ENCODE data around the gene NUCB1.
"Not testable (repeated sequence)": the region's sequence is repeated elsewhere in the genome, so short reads cannot be mapped to it uniquely, and the experiment has no call there.

Gene NUCB1

DNA sequence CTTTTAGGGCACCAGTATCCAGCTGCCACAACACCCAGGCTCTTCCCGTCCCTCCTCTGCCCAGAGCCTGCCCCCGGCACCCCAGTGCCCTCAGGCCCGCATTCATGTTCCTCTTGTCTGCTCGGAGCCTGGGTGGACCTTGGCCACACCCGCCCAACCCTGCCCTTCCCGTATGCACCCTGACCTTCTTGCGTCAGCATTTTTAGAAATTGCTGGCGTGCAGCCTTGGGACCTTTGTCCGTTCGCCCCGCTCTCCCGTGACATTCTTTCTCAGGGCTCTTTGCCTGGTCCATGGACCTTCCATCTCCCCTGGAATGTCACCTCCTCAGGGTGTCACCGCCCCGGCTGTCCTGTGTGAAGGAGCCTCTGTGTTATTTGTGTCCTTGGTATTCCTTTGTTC is 7.6 kb downstream of the NUCB1 start:
- DNase-seq: no peak

DNA sequence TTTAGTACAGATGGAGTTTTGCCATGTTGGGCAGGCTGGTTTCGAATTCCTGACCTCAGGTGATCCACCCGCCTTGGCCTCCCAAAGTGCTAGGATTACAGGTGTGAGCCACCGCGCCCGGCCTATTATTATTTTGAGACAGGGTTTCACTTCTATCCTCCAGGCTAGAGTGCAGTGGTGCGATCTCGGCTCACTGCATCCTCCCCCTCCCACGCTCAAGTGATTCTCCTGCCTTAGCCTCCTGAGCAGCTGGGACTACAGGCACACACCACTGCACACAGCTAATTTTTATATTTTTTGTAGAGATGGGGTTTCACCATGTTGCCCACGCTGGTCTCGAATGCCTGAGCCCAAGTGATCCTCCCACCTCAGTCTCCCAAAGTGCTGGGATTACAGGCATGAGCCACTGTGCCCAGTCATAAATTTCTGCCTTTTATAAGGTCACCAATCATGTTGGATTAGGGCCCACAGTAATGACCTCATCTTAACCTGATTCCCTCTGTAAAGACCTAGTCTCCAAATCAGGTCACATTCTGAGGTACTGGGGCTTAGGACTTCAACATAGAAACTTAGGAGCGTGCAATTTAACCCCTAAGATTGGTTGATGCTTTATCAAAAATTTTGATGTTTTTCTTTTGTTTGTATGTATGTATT is 9.4 kb downstream of the NUCB1 start:
- not testable (repeated sequence) for DNase-seq

DNA sequence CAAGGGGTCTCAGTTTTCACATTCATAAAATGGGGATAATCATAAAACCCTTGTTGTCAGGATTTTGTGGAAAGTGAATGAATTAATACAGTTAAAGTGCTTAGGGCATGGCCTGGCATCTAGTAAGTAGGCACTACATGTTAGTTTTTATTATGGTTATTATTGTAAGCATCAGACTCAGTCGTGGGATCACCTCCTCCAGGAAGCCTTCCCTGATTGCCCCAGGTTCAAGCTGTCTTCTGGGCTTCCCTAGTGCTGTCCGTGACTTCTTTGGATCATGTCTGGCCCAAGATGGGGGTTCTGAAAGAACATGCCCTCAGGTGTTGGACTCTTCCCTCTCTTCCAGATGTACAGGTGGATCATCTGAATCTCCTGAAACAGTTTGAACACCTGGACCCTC is 10.7 kb downstream of the NUCB1 start:
- DNase-seq: no peak

DNA sequence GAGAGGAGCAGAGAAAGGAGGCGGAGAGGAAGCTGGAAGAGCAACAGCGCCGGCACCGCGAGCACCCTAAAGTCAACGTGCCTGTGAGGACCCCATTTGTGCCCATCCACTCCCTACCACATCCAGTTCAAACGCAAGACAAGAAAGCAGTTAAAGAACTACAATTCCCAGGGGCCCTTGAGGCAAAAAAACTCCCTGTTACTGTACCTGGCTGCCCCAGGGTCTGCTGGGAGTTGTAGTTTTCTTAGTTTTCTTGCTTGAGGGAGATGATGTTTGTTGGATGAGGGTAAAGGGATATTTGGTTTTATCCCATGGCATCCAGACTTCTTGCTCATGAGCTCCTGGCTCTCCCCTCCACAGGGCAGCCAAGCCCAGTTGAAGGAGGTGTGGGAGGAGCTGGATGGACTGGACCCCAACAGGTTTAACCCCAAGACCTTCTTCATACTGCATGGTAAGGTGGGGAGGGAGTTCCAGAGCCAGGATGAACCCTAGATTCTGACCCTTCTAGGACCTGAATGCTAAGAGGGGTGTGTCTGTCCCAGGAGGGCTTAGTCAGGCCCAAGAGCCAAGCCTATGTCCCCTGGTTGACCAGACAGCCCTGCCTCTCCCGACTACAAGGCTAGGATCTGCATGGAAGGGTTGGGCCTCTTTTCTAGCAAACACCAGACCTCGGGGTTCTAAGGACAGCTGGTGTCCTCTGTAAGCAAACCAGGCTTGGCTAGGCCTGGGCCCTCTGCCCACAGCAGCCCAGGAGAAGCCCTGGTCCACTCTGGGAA is 13.2 kb downstream of the NUCB1 start:
- no peak for DNase-seq

DNA sequence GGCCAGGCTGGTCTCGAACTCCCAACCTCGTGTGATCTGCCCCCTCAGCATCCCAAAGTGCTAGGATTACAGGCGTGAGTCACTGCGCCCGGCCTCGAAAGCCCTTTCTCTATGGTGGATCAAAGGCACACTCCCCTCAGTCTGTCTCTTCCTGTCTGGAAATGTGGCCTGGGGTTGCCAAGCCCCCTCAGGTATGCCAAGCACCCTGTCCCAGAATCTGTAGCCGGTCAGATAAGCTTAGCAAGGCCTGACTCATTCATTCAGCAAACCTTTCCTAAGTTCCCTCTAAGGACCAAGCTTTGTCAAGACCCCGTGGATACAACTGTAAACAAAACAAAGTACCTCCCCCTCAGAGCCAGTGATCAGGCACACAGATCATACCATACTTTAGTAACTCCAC is 14.1 kb downstream of the NUCB1 start:
- DNase-seq: no peak

DNA sequence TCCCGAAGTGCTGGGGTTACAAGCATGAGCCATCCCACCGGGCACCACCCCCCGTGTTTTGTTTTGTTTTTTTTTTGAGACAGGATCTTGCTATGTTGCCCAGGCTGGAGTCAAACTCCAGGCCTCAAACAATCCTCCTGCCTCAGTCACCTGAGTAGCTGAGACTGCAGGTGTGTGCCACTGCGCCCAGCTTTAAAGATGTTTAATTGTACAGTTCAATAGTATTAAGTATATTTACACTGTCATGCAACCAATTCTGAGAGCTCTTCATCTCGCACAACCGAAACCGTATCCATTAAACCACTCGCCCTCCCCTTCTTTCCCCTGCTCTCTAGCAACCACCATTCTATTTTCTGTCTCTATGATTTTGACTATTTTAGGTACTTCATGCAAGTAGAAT is 15.6 kb downstream of the NUCB1 start:
- no peak for DNase-seq

DNA sequence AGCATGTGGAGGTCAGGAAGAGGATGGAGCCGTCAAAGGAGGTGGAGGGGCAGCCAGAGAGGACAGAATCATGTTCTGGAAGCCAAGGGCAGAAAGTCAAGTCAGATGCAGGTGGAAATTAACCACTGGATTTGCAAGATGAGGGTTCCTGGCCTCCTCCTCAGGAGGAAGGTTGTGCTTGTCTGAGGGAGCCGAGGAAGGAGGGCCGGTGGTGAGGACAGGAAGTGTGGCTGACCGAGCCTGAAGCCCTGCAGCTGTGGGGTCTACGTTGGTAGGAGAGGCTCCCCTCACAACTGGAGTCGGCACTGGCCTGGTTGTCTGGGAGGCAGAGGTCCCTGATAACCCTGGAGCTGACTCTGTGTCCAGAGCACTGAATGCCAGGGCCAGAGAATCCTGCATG is 18.0 kb downstream of the NUCB1 start:
- DNase-seq: no peak

DNA sequence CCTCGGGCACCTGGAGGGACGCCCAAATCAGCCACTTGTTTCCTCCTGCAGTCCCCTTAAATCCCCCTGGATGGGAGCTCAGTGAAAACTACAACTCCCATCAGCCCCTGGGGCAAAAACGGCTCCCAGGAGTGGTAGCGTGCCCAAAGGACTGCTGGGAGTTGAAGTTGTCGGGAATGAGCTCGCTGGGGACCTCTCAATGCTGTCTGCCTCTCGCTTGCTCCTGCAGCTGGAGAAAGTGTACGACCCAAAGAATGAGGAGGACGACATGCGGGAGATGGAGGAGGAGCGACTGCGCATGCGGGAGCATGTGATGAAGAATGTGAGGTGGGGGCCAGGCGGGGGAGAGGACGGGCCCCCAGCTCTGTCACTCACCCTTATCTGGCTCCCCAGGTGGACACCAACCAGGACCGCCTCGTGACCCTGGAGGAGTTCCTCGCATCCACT is 18.7 kb downstream of the NUCB1 start:
- no peak for DNase-seq

DNA sequence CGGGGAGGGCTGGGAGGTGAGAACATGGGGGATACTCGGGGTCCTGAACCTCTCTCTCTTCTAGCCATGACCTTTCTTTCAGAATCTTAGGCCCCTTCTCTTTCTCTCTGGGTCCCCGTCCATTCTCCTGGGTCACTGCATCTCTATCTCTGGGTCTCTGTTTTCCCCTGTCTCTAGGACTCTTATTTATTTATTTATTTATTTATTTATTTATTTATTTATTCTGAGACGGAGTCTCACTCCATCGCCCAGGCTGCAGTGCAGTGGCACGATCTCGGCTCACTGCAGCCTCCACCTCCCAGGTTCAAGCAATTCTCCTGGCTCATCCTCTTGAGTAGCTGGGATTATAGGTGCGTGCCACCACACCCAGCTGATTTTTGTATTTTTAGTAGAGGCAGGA is 19.2 kb downstream of the NUCB1 start:
- DNase-seq: not testable (repeated sequence)

DNA sequence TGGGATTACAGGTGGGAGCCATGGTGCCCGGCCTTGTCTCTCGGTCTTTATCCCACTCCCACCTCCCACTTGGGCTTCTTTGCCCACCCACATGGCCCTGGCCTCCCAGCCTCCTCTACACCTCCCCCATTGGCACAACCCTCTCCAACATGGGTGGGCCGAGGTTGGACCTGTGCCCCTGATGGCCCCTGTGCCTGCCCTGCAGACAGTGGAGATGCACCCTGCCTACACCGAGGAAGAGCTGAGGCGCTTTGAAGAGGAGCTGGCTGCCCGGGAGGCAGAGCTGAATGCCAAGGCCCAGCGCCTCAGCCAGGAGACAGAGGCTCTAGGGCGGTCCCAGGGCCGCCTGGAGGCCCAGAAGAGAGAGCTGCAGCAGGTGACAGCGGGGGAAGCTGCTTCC is 20.8 kb downstream of the NUCB1 start:
- DNase-seq: no peak

DNA sequence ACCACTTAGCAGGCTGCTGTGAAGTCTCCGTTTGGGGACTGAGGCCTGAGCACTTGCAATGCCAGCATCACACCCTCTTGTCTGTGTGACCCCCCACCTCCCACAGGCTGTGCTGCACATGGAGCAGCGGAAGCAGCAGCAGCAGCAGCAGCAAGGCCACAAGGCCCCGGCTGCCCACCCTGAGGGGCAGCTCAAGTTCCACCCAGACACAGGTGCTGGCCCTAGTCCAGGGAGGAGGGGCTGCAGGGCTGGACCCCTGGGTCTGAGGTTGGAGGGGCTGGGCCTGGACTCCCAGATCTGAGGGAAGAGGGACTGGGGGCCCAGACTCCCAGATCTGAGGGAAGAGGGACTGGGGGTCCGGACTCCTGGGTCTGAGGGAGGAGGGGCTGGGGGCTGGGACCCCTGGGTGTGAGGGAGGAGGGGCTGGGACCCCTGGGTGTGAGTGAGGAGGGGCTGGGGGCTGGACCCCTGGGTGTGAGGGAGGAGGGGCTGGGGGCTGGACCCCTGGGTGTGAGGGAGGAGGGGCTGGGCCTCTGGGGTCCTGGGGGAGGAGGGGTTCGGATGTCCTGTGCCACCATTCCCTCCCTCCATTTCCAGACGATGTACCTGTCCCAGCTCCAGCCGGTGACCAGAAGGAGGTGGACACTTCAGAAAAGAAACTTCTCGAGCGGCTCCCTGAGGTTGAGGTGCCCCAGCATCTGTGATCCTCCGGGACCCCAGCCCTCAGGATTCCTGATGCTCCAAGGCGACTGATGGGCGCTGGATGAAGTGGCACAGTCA is 21.8 kb downstream of the NUCB1 start:
- DNase-seq: no peak

DNA sequence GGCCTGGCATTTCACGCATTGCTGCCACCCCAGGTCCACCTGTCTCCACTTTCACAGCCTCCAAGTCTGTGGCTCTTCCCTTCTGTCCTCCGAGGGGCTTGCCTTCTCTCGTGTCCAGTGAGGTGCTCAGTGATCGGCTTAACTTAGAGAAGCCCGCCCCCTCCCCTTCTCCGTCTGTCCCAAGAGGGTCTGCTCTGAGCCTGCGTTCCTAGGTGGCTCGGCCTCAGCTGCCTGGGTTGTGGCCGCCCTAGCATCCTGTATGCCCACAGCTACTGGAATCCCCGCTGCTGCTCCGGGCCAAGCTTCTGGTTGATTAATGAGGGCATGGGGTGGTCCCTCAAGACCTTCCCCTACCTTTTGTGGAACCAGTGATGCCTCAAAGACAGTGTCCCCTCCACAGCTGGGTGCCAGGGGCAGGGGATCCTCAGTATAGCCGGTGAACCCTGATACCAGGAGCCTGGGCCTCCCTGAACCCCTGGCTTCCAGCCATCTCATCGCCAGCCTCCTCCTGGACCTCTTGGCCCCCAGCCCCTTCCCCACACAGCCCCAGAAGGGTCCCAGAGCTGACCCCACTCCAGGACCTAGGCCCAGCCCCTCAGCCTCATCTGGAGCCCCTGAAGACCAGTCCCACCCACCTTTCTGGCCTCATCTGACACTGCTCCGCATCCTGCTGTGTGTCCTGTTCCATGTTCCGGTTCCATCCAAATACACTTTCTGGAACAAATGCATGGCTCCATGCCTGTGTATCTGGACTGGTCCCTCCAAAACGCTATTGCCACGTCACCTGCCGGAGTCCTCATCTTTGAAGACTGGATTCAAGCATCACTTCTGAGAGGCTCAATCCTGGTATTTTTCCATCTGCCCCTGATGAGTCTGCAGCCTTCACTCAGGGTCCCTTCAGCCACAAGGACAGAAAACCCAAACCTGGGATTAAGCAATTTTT is 22.7 kb downstream of the NUCB1 start:
- DNase-seq: no peak

DNA sequence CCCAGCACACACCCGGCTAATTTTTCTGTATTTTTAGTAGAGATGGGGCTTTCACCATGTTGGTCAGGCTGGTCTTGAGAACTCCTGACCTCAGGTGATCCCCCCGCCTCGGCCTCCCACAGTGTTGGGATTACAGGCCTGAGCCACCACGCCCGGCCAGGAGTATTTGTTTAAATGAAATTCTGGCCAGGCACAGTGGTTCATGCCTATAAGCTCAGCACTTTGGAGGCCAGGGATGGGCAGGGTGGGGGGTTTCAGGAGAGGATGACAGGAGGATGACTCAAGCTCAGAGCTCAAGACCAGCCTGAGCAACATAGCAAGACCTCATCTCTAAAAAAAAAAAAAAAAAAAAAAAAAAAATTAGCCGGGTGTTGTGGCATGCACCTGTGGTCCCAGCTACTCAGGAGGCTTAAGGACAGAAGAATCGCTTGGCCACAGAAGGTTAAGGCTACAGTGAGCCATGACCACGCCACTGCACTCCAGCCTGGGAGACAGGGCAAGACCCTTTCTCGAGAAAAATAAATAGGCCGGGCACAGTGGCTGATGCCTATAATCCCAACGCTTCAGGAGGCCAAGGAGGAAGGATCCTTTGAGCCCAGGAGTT is 25.2 kb downstream of the NUCB1 start:
- DNase-seq: no peak

DNA sequence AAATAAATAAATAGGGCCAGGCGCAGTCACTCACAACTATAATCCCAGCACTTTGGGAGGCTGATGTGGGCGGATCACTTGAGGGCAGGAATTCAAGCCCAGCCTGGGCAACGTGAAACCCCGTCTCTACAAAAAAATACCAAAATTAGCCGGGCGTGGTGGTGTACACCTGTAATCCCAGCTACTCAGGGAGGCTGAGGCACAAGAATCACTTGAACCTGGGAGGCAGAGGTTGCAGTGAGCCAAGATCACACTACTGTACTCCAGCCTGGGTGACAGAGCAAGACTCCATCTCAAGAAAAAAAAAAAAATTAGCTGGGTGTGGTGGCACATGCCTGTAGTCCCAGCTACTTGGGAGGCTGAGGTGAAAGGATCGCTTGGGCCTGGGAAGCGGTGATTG is 25.8 kb downstream of the NUCB1 start:
- DNase-seq: not testable (repeated sequence)

DNA sequence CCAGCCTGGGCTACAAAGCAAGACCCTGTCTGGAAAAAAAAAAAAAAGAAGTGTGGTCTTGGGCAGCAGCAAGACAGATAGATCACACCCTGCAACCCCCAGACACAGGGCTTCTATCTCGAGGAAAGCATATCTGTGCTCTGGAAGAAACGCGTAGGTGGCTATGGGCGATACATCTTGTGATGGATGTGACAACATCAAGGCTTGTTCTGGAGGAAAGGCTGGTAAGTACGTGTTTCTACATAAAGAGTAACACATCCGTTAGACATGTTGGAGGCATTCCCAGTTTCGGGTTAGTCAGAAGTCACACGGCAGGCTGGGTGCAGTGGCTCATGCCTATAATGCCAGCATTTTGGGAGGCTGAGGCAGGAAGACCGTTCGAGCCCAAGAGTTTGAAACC is 26.8 kb downstream of the NUCB1 start:
- no peak for DNase-seq

DNA sequence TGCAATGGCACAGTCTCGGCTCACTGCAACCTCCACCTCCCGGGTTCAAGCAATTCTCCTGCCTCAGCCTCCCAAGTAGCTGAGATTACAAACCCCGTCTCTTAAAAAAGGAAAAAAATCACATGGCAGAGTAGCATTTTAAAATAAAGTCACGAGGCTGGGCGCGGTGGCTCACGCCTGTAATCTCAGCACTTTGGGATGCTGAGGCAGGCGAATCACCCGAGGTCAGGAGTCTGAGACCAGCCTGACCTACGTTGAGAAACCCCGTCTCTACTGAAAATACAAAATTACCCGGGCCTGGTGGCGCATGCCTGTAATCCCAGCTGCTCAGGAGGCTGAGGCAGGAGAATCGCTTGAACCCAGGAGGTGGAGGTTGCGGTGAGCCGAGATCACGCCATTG is 27.6 kb downstream of the NUCB1 start:
- DNase-seq: not testable (repeated sequence)

DNA sequence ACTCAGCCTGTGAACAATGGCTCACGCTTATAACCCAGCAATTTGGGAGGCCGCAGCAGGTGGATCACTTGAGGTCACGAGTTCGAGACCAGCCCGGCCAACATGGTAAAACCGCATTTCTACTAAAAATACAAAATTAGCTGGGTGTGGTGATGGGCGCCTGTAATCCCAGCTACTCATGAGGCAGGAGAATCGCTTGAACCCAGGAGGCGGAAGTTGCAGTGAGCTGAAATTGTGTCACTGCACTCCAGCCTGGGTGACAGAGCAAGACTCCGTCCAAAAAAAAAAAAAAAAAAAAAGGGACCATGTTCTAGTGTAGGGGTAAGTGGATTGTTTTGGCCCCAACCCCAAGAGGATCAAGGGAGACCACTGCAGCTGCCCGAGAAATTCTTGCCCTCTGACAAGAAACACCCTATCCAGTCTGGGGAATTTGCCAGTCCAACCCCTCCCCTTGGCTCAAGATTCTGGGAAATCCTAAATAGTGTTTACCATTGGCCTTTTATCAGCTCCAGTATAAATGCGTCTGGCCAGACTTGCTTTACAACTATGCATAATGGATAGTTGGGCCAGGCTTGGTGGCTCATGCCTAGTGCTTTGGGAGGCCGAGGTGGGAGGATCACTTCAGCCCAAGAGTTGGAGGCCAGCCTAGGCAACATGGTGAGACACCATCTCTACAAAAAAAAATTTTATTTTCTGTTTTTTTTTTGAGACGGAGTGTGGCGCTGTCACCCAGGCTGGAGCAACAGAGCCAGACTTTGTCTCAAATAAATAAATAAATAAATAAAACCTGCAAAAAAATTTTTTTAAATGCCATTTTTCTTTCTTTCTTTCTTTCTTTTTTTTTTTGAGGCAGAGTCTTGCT is 28.3 kb downstream of the NUCB1 start:
- DNase-seq: no peak

DNA sequence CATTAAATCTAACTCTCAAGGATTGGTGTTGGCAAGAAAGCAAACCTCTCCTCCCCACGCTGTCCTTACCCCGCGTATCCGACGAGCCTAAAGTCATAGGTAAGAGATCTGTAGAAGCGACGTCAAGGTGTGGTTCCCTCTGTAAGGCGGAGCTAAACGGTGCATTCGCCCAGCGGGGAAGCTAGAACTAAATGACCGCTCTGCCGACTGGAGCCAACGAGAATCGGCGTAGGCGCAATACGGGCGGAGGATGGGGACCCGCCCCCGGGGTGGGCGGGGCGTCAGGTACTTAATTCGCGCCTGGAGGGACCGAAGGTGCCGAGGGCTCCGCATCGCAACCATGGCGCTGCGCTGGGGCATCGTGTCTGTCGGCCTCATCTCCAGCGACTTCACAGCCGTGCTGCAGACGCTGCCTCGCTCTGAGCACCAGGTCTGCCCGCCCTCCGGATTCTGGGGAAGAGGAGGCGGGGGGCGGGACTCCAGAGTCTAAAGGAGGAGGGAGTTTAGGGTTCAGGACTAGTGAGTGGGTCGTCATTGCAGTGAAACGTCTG is 33.3 kb downstream of the NUCB1 start, which contains the start of gene DHDH:
DHDH (plus strand) TSS at position 318 of the 551 bp plus-strand sequence; CDS start at position 341, 23 bp downstream.
- DNase-seq: peak; percentile 30

DNA sequence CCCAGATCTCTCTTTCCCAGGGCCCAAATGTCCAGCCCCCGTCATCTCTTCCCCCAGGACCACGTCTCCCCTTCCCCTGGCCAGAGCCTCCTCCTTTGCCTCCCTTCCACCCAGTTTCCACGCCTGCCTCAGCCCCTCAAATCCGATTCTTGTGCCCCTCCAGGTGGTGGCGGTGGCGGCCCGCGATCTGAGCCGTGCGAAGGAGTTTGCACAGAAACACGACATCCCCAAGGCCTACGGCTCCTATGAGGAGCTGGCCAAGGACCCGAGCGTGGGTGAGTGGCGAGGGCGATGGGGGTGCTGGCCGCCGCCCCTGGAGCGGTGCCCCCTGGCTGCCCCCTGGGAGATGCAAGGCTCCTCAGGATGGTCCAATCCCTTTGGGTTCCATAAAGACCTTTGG is 34.7 kb downstream of the NUCB1 start:
- DNase-seq: no peak

DNA sequence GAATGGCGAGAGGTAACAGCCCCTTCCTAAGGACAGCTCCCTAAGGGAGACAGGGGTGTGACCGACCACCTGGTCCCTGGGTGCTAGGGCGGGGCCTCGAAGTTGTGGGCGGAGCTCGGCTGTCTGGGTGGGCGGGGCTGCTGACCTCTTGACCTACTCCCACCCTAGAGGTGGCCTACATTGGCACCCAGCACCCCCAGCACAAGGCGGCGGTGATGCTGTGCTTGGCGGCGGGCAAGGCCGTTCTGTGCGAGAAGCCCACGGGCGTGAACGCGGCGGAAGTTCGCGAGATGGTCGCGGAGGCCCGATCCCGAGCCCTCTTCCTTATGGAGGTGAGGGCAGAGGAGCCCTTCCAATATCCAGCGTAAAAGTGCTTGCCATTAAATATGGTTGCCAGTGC is 35.8 kb downstream of the NUCB1 start:
- DNase-seq: no peak

DNA sequence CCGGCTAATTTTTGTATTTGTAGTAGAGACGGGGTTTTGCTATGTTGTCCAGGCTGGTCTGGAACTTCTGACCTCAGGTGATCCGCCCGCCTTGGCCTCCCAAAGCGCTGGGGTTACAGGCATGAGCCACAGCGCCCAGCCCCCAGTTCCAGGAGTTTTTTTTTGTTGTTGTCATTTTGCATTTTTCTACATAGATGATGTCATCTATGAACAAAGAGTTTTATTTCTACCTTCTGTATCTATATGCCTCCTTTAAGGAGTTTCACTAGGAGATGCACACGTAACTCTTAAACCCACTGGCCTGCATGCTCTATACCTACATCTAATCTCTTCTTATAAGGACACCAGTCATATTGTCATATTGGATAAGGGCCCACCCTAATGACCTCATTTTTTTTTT is 38.1 kb downstream of the NUCB1 start:
- no peak for DNase-seq

Data from midbrain (tissue), 1 donor.